IMR-90 (cell line): ENCODE results near the gene GNGT1. TPM values are rescaled to one million over a fixed set of nuclear protein-coding genes. Genes with fewer than 3 reads are reported as not detected.

Experiments
- ATAC-seq: fragments of 200-7000 bp; cut with Tn5 transposase; 2 replicates; pipeline ENCODE4 v1.9.1; 2020; ENCODE audit warnings: low read depth, mild to moderate bottlenecking, moderate library complexity
- BruUV-seq: library from RNA; stranded (reverse); fragments of 400-500 nt; replicated peaks from 2 replicates; lab custom pipeline; 2021; lab: Mats Ljungman, UMichigan
- CTCF ChIA-PET: fragments of 300-600 bp; formaldehyde crosslinking; extraction: SDS; loops from one replicate; lab custom pipeline; 2021; ENCODE audit warnings: antibody characterized with exemption; lab: Yijun Ruan, JAX
- POLR2A ChIA-PET: fragments of 300-600 bp; sonication (Branson Sonifier 250); formaldehyde crosslinking; loops from one replicate; lab custom pipeline; 2022; ENCODE audit warnings: antibody characterized with exemption; ENCODE audit not compliant: unreplicated experiment; lab: Charles Lee
- DNase-seq: peaks from one replicate; pipeline ENCODE4 v3.0.0; 2013
- H2AFZ ChIP-seq: replicated peaks from 2 replicates; pipeline ENCODE3; 2013; ENCODE audit warnings: low read length, mild to moderate bottlenecking; ENCODE audit not compliant: poor library complexity
- H2AK5ac ChIP-seq: 2 replicates; pipeline ENCODE4 v1.6.1; 2013; ENCODE audit warnings: low read depth, low read length, inconsistent platforms
- H2AK9ac ChIP-seq: replicated peaks from 2 replicates; pipeline ENCODE3; 2013; ENCODE audit warnings: mild to moderate bottlenecking, low read depth, low read length, moderate library complexity; ENCODE audit not compliant: poor library complexity
- H2BK120ac ChIP-seq: 2 replicates; pipeline ENCODE4 v1.6.1; 2013; ENCODE audit warnings: low read depth, low read length, inconsistent platforms
- H2BK15ac ChIP-seq: 3 replicates; pipeline ENCODE4 v1.6.1; 2013; ENCODE audit warnings: low read depth, low read length, inconsistent platforms
- H2BK20ac ChIP-seq: 2 replicates; pipeline ENCODE4 v1.6.1; 2013; ENCODE audit warnings: low read depth, mild to moderate bottlenecking, inconsistent platforms, low read length, moderate library complexity
- H2BK5ac ChIP-seq: 2 replicates; pipeline ENCODE4 v1.6.1; 2013; ENCODE audit warnings: mild to moderate bottlenecking, low read depth, low read length, inconsistent platforms; ENCODE audit not compliant: poor library complexity, severe bottlenecking
- H3K14ac ChIP-seq: replicated peaks from 2 replicates; pipeline ENCODE4 v1.6.1; 2013; ENCODE audit warnings: low read depth, low read length, inconsistent platforms
- H3K18ac ChIP-seq: 2 replicates; pipeline ENCODE4 v1.6.1; 2013; ENCODE audit warnings: low read depth, low read length, control low read depth
- H3K23ac ChIP-seq: 2 replicates; pipeline ENCODE4 v1.6.1; 2013; ENCODE audit warnings: low read depth, low read length, inconsistent platforms
- H3K27ac ChIP-seq: 2 replicates; pipeline ENCODE4 v1.5.1; 2013; ENCODE audit warnings: mild to moderate bottlenecking, control low read depth, low read length; ENCODE audit not compliant: insufficient read depth
- H3K27me3 ChIP-seq: 2 replicates; pipeline ENCODE4 v1.6.1; 2013; ENCODE audit warnings: low read length; ENCODE audit not compliant: control insufficient read depth, insufficient read depth
- H3K36me3 ChIP-seq: 2 replicates; pipeline ENCODE4 v1.6.1; 2013; ENCODE audit warnings: low read length, mixed read lengths; ENCODE audit not compliant: control insufficient read depth, insufficient read depth
- H3K4ac ChIP-seq: 2 replicates; pipeline ENCODE4 v1.6.1; 2013; ENCODE audit warnings: low read depth, low read length, inconsistent platforms
- H3K4me1 ChIP-seq: 2 replicates; pipeline ENCODE4 v1.6.1; 2013; ENCODE audit warnings: low read length, mixed read lengths; ENCODE audit not compliant: control insufficient read depth, insufficient read depth
- H3K4me2 ChIP-seq: 2 replicates; pipeline ENCODE4 v1.6.1; 2013; ENCODE audit warnings: low read depth, mild to moderate bottlenecking, control low read depth, low read length, moderate library complexity
- H3K4me3 ChIP-seq: 2 replicates; pipeline ENCODE4 v1.5.1; 2013; ENCODE audit warnings: low read depth, mild to moderate bottlenecking, control low read depth, low read length, moderate library complexity; ENCODE audit not compliant: insufficient read depth
- H3K56ac ChIP-seq: 2 replicates; pipeline ENCODE4 v1.6.1; 2013; ENCODE audit warnings: low read length, inconsistent platforms; ENCODE audit not compliant: insufficient read depth; ENCODE audit errors: extremely low read depth
- H3K79me1 ChIP-seq, 2 experiments: 2 replicates each; pipeline ENCODE4 v1.6.1; 2013; ENCODE audit warnings: low read length in 2 of 2, inconsistent platforms in 1 of 2, low read depth in 1 of 2
- H3K9ac ChIP-seq: 2 replicates; pipeline ENCODE4 v1.6.1; 2013; ENCODE audit warnings: low read depth, low read length, control low read depth
- H3K9me1 ChIP-seq: 2 replicates; pipeline ENCODE4 v1.6.1; 2013; ENCODE audit warnings: low read length, inconsistent platforms; ENCODE audit not compliant: insufficient read depth
- H3K9me3 ChIP-seq: 2 replicates; pipeline ENCODE4 v1.6.1; 2013; ENCODE audit warnings: low read length; ENCODE audit not compliant: control insufficient read depth, insufficient read depth
- H4K20me1 ChIP-seq: 2 replicates; pipeline ENCODE4 v1.6.1; 2013; ENCODE audit warnings: low read length, inconsistent platforms; ENCODE audit not compliant: insufficient read depth
- H4K5ac ChIP-seq: 2 replicates; pipeline ENCODE4 v1.6.1; 2013; ENCODE audit warnings: mild to moderate bottlenecking, low read depth, low read length, control low read depth
- H4K8ac ChIP-seq, 2 experiments: 2 replicates each; pipeline ENCODE4 v1.6.1; 2013; ENCODE audit warnings: low read depth in 2 of 2, low read length in 2 of 2, control low read depth in 1 of 2, inconsistent platforms in 1 of 2
- H4K91ac ChIP-seq: 2 replicates; pipeline ENCODE4 v1.6.1; 2013; ENCODE audit warnings: low read depth, low read length, inconsistent platforms; ENCODE audit not compliant: insufficient read depth
- MXI1 ChIP-seq: IDR thresholded peaks from 2 replicates; pipeline ENCODE4 v1.6.1; 2012; ENCODE audit warnings: low read depth, mild to moderate bottlenecking, low read length, moderate library complexity, borderline replicate concordance
- NFE2L2 ChIP-seq: fragments of 150-350 bp; IDR thresholded peaks from 2 replicates; pipeline ENCODE4 v1.6.1; 2016; ENCODE audit warnings: low read depth, mild to moderate bottlenecking, low read length
- WGBS, 2 experiments: methylation state at CpG; one replicate each; pipeline versions ENCODE4 v1.1.5 to v1.1.7; 2013; ENCODE audit warnings: missing lambda C conversion rate in 2 of 2; ENCODE audit not compliant: insufficient read length in 1 of 2; ENCODE audit errors: extremely low coverage in 2 of 2; 5-methylcytosine and 5-hydroxymethylcytosine counted together
- dilution Hi-C: fragments of 300-500 bp; cut with HindIII; formaldehyde crosslinking; loops from one replicate; pipeline ENCODE4 v1.14.3; 2018; ENCODE audit warnings: low sequenced_read_pairs; ENCODE audit not compliant: unreplicated experiment
- in situ Hi-C: fragments of 300-500 bp; cut with MboI; formaldehyde crosslinking; loops from 3 replicates; pipeline ENCODE4 v1.14.3; 2019; ENCODE audit warnings: low sequenced_read_pairs, inconsistent platforms, mixed read lengths
- intact Hi-C: fragments of 100-400 bp; cut with micrococcal nuclease; formaldehyde crosslinking; loops from 2 replicates; pipeline ENCODE4 v1.10.0; 2022
- polyA plus RNA-seq, 3 experiments: library from polyadenylated mRNA; depleted of rRNA; stranded (reverse); fragments of >200 nt; gene quantifications; 2 replicates each; pipeline ENCODE4 v1.2.3, GENCODE V29; 2012; ENCODE audit warnings: low replicate concordance in 1 of 3
- total RNA-seq: library from RNA; depleted of rRNA; stranded (reverse); fragments of >200 nt; gene quantifications from 2 replicates; pipeline ENCODE4 v1.2.3, GENCODE V29; 2012

Gene GNGT1
- total and polyA plus RNA-seq, 2 of the 4 experiments (the other 2 are of a cell fraction), result not detected

- H4K8ac ChIP-seq, result no peak overlapping the region
These were observed 25.3 kb downstream of the GNGT1 start for GRCh38 chr7:93931655-93932054.

More at GRCh38 chr7:93931655-93932054, 25.3 kb downstream of the GNGT1 start:
- H2AK9ac ChIP-seq, result no peak overlapping the region
- dilution Hi-C loops (no loop called here), intact Hi-C loops (no loop called here), in situ Hi-C loops (no loop called here)
- no peak overlapping the region for H4K91ac ChIP-seq
- H2AK5ac ChIP-seq, result no peak overlapping the region
- no peak overlapping the region for H2BK15ac ChIP-seq
- no peaks in the 10 kb centered on the region for H3K27me3 ChIP-seq
- BruUV-seq, result no TSS peak
- no peak overlapping the region for H2BK120ac ChIP-seq
- H3K18ac ChIP-seq, result peak overlapping the region; percentile 59; the same call in 1 of the 2 replicates
- H3K9me3 ChIP-seq, result no peaks in the 10 kb centered on the region
- peaks cover 8% of the 10 kb centered on the region for H3K36me3 ChIP-seq
- peaks cover 6 to 12% of the 10 kb centered on the region in 2 experiments; a peak in 1 of 4 replicates for H3K79me1 ChIP-seq
- ChIA-PET CTCF (interaction anchor here (1.3 to 1.5 kb wide), 3 partner anchors 9 to 10 kb away, joined by 3 to 6 read pairs (median 4); no protein-coding TSS in a partner anchor), POLR2A (no interaction called here)
- ATAC-seq, result no peak
- no peak overlapping the region for H3K4me3 ChIP-seq
- TF ChIP-seq NFE2L2 (no peak), MXI1 (no peak)
- no peak overlapping the region for H3K14ac ChIP-seq
- no peaks in the 10 kb centered on the region for H4K20me1 ChIP-seq
- H3K4me1 ChIP-seq, result peaks cover 4% of the 10 kb centered on the region
- no peak overlapping the region for H2BK5ac ChIP-seq
- H2BK20ac ChIP-seq, result no peak overlapping the region
- no peak overlapping the region for H4K5ac ChIP-seq
- no peak overlapping the region for H2AFZ ChIP-seq
- no peak overlapping the region for H3K27ac ChIP-seq
- H3K9me1 ChIP-seq, result no peaks in the 10 kb centered on the region
- no CpG with 5 or more reads among the region's 3 CpGs for WGBS, 2 experiments
- no peak for DNase-seq
- no peak overlapping the region for H3K56ac ChIP-seq
- H3K4ac ChIP-seq, result no peak overlapping the region
- no peak overlapping the region for H3K4me2 ChIP-seq
- no peak overlapping the region for H3K9ac ChIP-seq
- no peak overlapping the region for H3K23ac ChIP-seq
